GM19463 (cell line): Measurements from ENCODE around the gene UBLCP1.
A peak's percentile ranks its signal among the peaks of the same experiment; 100 is the strongest.
"Not testable (repeated sequence)": the region's sequence is repeated elsewhere in the genome, so short reads cannot be mapped to it uniquely, and the experiment has no call there.

ENCODE experiments used
- ATAC-seq: cut with Tn5 transposase; IDR thresholded peaks from one replicate; pipeline ENCODE4 v1.9.1; 2021; ENCODE audit warnings: mild to moderate bottlenecking, moderate library complexity; ENCODE audit not compliant: unreplicated experiment

Gene UBLCP1

GRCh38 chr5:159249158-159249557 lies 13.9 kb upstream of the UBLCP1 start:
- ATAC-seq = no peak

GRCh38 chr5:159252195-159252594 lies 10.9 kb upstream of the UBLCP1 start:
- no peak for ATAC-seq

GRCh38 chr5:159257007-159257406 lies 6.1 kb upstream of the UBLCP1 start:
- ATAC-seq = no peak

- ATAC-seq = no peak
These were observed 5.3 kb upstream of the UBLCP1 start for GRCh38 chr5:159257629-159258283.

- ATAC-seq = no peak
These were observed 4.7 kb upstream of the UBLCP1 start for GRCh38 chr5:159258361-159258760.

GRCh38 chr5:159260212-159260611 lies 2.9 kb upstream of the UBLCP1 start:
- not testable (repeated sequence) for ATAC-seq

GRCh38 chr5:159262472-159262858 lies 625 bp upstream of the UBLCP1 start:
- peak; percentile 12 for ATAC-seq

GRCh38 chr5:159263569-159263905 lies 447 bp downstream of the UBLCP1 start:
- peak; percentile 7 for ATAC-seq

GRCh38 chr5:159266764-159267163 lies 3.7 kb downstream of the UBLCP1 start:
- not testable (repeated sequence) for ATAC-seq

- ATAC-seq = no peak
These were observed 6.6 kb downstream of the UBLCP1 start for GRCh38 chr5:159269723-159270122.

GRCh38 chr5:159273923-159274322 lies 10.8 kb downstream of the UBLCP1 start:
- no peak for ATAC-seq

- no peak for ATAC-seq
These were observed 11.6 kb downstream of the UBLCP1 start for GRCh38 chr5:159274676-159275075.

GRCh38 chr5:159286420-159287035 lies 23.4 kb downstream of the UBLCP1 start:
- no peak for ATAC-seq

- no peak for ATAC-seq
These were observed 27.7 kb downstream of the UBLCP1 start for GRCh38 chr5:159290741-159291140.

- no peak for ATAC-seq
These were observed 31.8 kb downstream of the UBLCP1 start for GRCh38 chr5:159294921-159295320.

- not testable (repeated sequence) for ATAC-seq
These were observed 34.2 kb downstream of the UBLCP1 start for GRCh38 chr5:159297300-159297699.

GRCh38 chr5:159301466-159301865 lies 38.4 kb downstream of the UBLCP1 start:
- no peak for ATAC-seq

GRCh38 chr5:159301929-159302860 lies 39.1 kb downstream of the UBLCP1 start:
- not testable (repeated sequence) for ATAC-seq

- no peak for ATAC-seq
These were observed 40.2 kb downstream of the UBLCP1 start for GRCh38 chr5:159303286-159303685.

- ATAC-seq = no peak
These were observed 42.0 kb downstream of the UBLCP1 start for GRCh38 chr5:159304961-159305595.

GRCh38 chr5:159309689-159310433 lies 46.8 kb downstream of the UBLCP1 start:
- no peak for ATAC-seq
